Breast epithelium (tissue), 4 donors: ENCODE measurements around the gene PLSCR3. TPM values are rescaled to one million over a fixed set of nuclear protein-coding genes. Genes with fewer than 3 reads are reported as not detected.

ENCODE experiments used
- DNase-seq, 2 donors: peaks; one replicate each; pipeline ENCODE4 v3.0.0-alpha.2; 2019; ENCODE audit warnings: low spot score in 2 of 2
- H3K27ac ChIP-seq, 2 donors: fragments of 200-600 bp; sonication (generic) in 1 of 2; one replicate each; pipeline ENCODE4 v1.5.1; 2016 to 2019; ENCODE audit warnings: mild to moderate bottlenecking in 1 of 2
- H3K27me3 ChIP-seq, 2 donors: fragments of 200-600 bp; sonication (generic) in 1 of 2; one replicate each; pipeline versions ENCODE4 v1.5.1 to v1.6.0; 2017 to 2019; ENCODE audit warnings: control low read depth in 1 of 2, mild to moderate bottlenecking in 1 of 2
- H3K36me3 ChIP-seq: fragments of 200-600 bp; one replicate; pipeline ENCODE4 v1.5.1; 2019
- H3K4me1 ChIP-seq, 2 donors: fragments of 200-600 bp; sonication (generic); one replicate each; pipeline ENCODE4 v1.5.1; 2016 to 2019; ENCODE audit warnings: control low read depth in 1 of 2
- H3K4me3 ChIP-seq, 3 donors: fragments of 200-600 bp; sonication (generic); 1 replicate in 2 of 3; 2 replicates in 1 of 3; pipeline ENCODE4 v1.5.1; 2016 to 2019; ENCODE audit warnings: mild to moderate bottlenecking in 3 of 3, moderate library complexity in 2 of 3
- H3K9me3 ChIP-seq, 2 donors: fragments of 200-600 bp; sonication (generic) in 1 of 2; one replicate each; pipeline ENCODE4 v1.5.1; 2016 to 2019; ENCODE audit warnings: control low read depth in 1 of 2
- CTCF ChIP-seq, 3 donors: fragments of 450-650 bp; IDR thresholded peaks; one replicate each; pipeline ENCODE4 v1.5.1; 2016 to 2017; ENCODE audit warnings: antibody characterized with exemption in 3 of 3, mild to moderate bottlenecking in 3 of 3, moderate library complexity in 3 of 3
- POLR2A ChIP-seq: fragments of 450-650 bp; IDR thresholded peaks from one replicate; pipeline ENCODE4 v1.6.1; 2016; ENCODE audit warnings: antibody characterized with exemption, mild to moderate bottlenecking, moderate library complexity
- POLR2AphosphoS5 ChIP-seq, 3 donors: sonication (generic); formaldehyde crosslinking; IDR thresholded peaks; one replicate each; pipeline ENCODE4 v1.6.1; 2017; ENCODE audit warnings: antibody characterized with exemption in 3 of 3
- intact Hi-C: fragments of 100-400 bp; cut with DNase I; formaldehyde crosslinking; loops from one replicate; pipeline ENCODE4 v1.15.1; 2023; ENCODE audit warnings: low total_unique reads
- total RNA-seq, 3 donors: library from RNA; depleted of rRNA; stranded (reverse); fragments of >200 nt; gene quantifications; one replicate each; pipeline ENCODE4 v1.1.0, GENCODE V29; 2016

PLSCR3 gene
- total RNA-seq, 3 donors from 2014 or later = 16.0 to 24.3 (median 19.0) TPM

- intact Hi-C loops = no loop called here
- peak overlapping the region; percentile 57 to 89 (median 80) for H3K4me3 ChIP-seq
Observed at GRCh38 chr17:7403727-7403976, 9.3 kb upstream of the PLSCR3 start.

GRCh38 chr17:7403043-7403726 lies 8.9 kb upstream of the PLSCR3 start:
- no peak for DNase-seq
- Histone ChIP-seq H3K4me3 (peak overlapping the region; percentile 57 to 89 (median 80)), H3K27me3 (no peaks in the 10 kb centered on the region), H3K27ac (peak overlapping the region; percentile 84 to 92), H3K36me3 (no peaks in the 10 kb centered on the region), H3K9me3 (no peaks in the 10 kb centered on the region), H3K4me1 (peaks cover 4 to 8% of the 10 kb centered on the region in 2 donors)
- intact Hi-C loops = no loop called here
- TF ChIP-seq CTCF (IDR thresholded peaks at IDR 0.05) = no peak
- no peak for TF ChIP-seq POLR2A
- no peak for TF ChIP-seq POLR2AphosphoS5 (IDR thresholded peaks at IDR 0.05)

More at GRCh38 chr17:7403727-7403976, 9.3 kb upstream of the PLSCR3 start:
- Histone ChIP-seq H3K4me1 (peaks cover 4 to 8% of the 10 kb centered on the region in 2 donors), H3K9me3 (no peaks in the 10 kb centered on the region), H3K27ac (peak overlapping the region; percentile 84 to 92), H3K36me3 (no peaks in the 10 kb centered on the region), H3K27me3 (no peaks in the 10 kb centered on the region)
- no peak for TF ChIP-seq POLR2A
- peak in 1 of 3 donors; percentile 27 for TF ChIP-seq CTCF (IDR thresholded peaks at IDR 0.05)
- no peak for DNase-seq

GRCh38 chr17:7398612-7399011 lies 4.3 kb upstream of the PLSCR3 start:
- no peak for TF ChIP-seq POLR2AphosphoS5 (IDR thresholded peaks at IDR 0.05)
- no peak for TF ChIP-seq CTCF (IDR thresholded peaks at IDR 0.05)
- TF ChIP-seq POLR2A = no peak
- H3K36me3 ChIP-seq = no peaks in the 10 kb centered on the region
- DNase-seq = no peak
- peaks cover 0 to 8% of the 10 kb centered on the region in 2 donors for H3K4me1 ChIP-seq
- no peaks in the 10 kb centered on the region for H3K27me3 ChIP-seq
- no peak overlapping the region for H3K27ac ChIP-seq
- H3K4me3 ChIP-seq = no peak overlapping the region
- H3K9me3 ChIP-seq = no peaks in the 10 kb centered on the region
- intact Hi-C loops = loop anchor here (5.0 kb wide), 1 partner anchor 776 kb away; no protein-coding TSS in a partner anchor

GRCh38 chr17:7396147-7396546 lies 1.8 kb upstream of the PLSCR3 start:
- Histone ChIP-seq H3K4me3 (no peak overlapping the region), H3K36me3 (no peaks in the 10 kb centered on the region), H3K9me3 (no peaks in the 10 kb centered on the region), H3K27me3 (no peaks in the 10 kb centered on the region), H3K27ac (no peak overlapping the region), H3K4me1 (peaks cover 0 to 7% of the 10 kb centered on the region in 2 donors)
- no peak for DNase-seq
- TF ChIP-seq POLR2A (no peak), CTCF (IDR thresholded peaks at IDR 0.05) (no peak), POLR2AphosphoS5 (IDR thresholded peaks at IDR 0.05) (no peak)
- intact Hi-C loops = loop anchor here (5.0 kb wide), 1 partner anchor 774 kb away; no protein-coding TSS in a partner anchor

- H3K27ac ChIP-seq = peak overlapping the region; percentile 89 to 94
- peaks cover 7% of the 10 kb centered on the region for H3K36me3 ChIP-seq
- intact Hi-C loops = no loop called here
- no peak for TF ChIP-seq POLR2AphosphoS5 (IDR thresholded peaks at IDR 0.05)
- TF ChIP-seq POLR2A = no peak
- TF ChIP-seq CTCF (IDR thresholded peaks at IDR 0.05) = no peak
- peaks cover 0 to 7% of the 10 kb centered on the region in 2 donors for H3K4me1 ChIP-seq
- no peaks in the 10 kb centered on the region for H3K9me3 ChIP-seq
- DNase-seq = no peak
- no peaks in the 10 kb centered on the region for H3K27me3 ChIP-seq
- peak overlapping the region; percentile 85 to 90 (median 90) for H3K4me3 ChIP-seq
Observed at GRCh38 chr17:7393613-7394451, 493 bp downstream of the PLSCR3 start.
